Epidermal melanocyte (primary cell): ENCODE data around the gene C2orf68.
"Not testable (repeated sequence)": the region's sequence is repeated elsewhere in the genome, so short reads cannot be mapped to it uniquely, and the experiment has no call there.

Experiments used
- DNase-seq: peaks from one replicate; pipeline ENCODE4 v3.0.0; 2011; ENCODE audit warnings: low spot score; ENCODE audit not compliant: insufficient read length

The C2orf68 gene

GRCh38 chr2:85631316-85631715, 19.4 kb upstream of the C2orf68 start:
- no peak for DNase-seq

GRCh38 chr2:85628658-85629057, 16.8 kb upstream of the C2orf68 start:
- DNase-seq, result no peak

GRCh38 chr2:85623991-85624390, 12.1 kb upstream of the C2orf68 start:
- no peak for DNase-seq

GRCh38 chr2:85621338-85621737, 9.5 kb upstream of the C2orf68 start:
- DNase-seq, result no peak

- no peak for DNase-seq
Measured at GRCh38 chr2:85619617-85620016, 7.8 kb upstream of the C2orf68 start.

- not testable (repeated sequence) for DNase-seq
Measured at GRCh38 chr2:85617723-85618122, 5.9 kb upstream of the C2orf68 start.

- DNase-seq, result no peak
Measured at GRCh38 chr2:85615413-85615728, 3.5 kb upstream of the C2orf68 start.

- DNase-seq, result not testable (repeated sequence)
Measured at GRCh38 chr2:85614757-85615156, 2.9 kb upstream of the C2orf68 start.

GRCh38 chr2:85613717-85614515, 2.0 kb upstream of the C2orf68 start:
- no peak for DNase-seq

- no peak for DNase-seq
Measured at GRCh38 chr2:85611217-85611704, 605 bp downstream of the C2orf68 start.

GRCh38 chr2:85607268-85608215, 4.3 kb downstream of the C2orf68 start:
- DNase-seq, result no peak

GRCh38 chr2:85606116-85606455, 5.8 kb downstream of the C2orf68 start:
- no peak for DNase-seq

- DNase-seq, result no peak
Measured at GRCh38 chr2:85605406-85606115, 6.3 kb downstream of the C2orf68 start.

- no peak for DNase-seq
Measured at GRCh38 chr2:85604568-85605339, 7.1 kb downstream of the C2orf68 start.

GRCh38 chr2:85604133-85604444, 7.8 kb downstream of the C2orf68 start:
- DNase-seq, result not testable (repeated sequence)

- DNase-seq, result peak; percentile 90
Measured at GRCh38 chr2:85602476-85603234, 9.2 kb downstream of the C2orf68 start, which contains the start of gene TMEM150A. Gene TMEM150A, minus strand, starts transcription at chr2:85602698. Its CDS starts 750 bp downstream, at chr2:85601948.

GRCh38 chr2:85601771-85602475, 9.9 kb downstream of the C2orf68 start:
- no peak for DNase-seq

GRCh38 chr2:85600951-85601770, 10.7 kb downstream of the C2orf68 start:
- DNase-seq, result no peak

GRCh38 chr2:85600235-85600575, 11.7 kb downstream of the C2orf68 start:
- DNase-seq, result no peak
